ENCODE data around the gene ADGRD1.
A peak's percentile ranks its signal among the peaks of the same experiment; 100 is the strongest.

The ADGRD1 gene

DNA sequence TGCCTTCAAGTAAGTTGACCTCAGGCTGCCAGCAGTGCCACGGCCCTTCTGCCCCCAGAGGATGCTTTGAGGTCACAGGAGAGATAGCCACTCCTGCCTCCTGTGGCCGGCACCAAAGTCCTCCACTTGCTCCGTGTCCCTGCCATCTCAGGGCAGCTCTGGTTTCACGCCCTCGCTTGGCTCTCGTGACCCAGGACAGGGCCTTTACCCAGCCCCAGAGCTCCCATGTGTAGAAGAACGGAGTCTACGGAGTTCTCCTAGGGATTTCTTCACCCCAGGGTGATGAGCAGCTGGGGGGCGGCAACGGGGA is 178.1 kb downstream of the ADGRD1 start:
- no peaks in the 10 kb centered on the region for H3K4me1 ChIP-seq (ENCODE audit: insufficient read depth, low read length)
- ATAC-seq (ENCODE audit: insufficient read depth, low read depth) (no peak), DNase-seq (no peak)
- peaks cover 4% of the 10 kb centered on the region; the same call in 1 of the 2 replicates for H4K20me1 ChIP-seq (ENCODE audit: insufficient read depth, low read length)
- H2AFZ ChIP-seq (ENCODE audit: low read depth, low read length) = no peak overlapping the region
- no peaks in the 10 kb centered on the region for H3K36me3 ChIP-seq (ENCODE audit: insufficient read depth, low read length)
- H3K4me3 ChIP-seq (ENCODE audit: low read depth in 1 of 2, low read length in 2 of 2) = no peak overlapping the region
- H3K27ac ChIP-seq (ENCODE audit: low read length) = no peak overlapping the region
- no peak overlapping the region for H3K4me2 ChIP-seq (ENCODE audit: insufficient read depth, low read length)
- H3K9ac ChIP-seq (ENCODE audit: low read depth, low read length) = no peak overlapping the region
- TF ChIP-seq, protein P1, sequence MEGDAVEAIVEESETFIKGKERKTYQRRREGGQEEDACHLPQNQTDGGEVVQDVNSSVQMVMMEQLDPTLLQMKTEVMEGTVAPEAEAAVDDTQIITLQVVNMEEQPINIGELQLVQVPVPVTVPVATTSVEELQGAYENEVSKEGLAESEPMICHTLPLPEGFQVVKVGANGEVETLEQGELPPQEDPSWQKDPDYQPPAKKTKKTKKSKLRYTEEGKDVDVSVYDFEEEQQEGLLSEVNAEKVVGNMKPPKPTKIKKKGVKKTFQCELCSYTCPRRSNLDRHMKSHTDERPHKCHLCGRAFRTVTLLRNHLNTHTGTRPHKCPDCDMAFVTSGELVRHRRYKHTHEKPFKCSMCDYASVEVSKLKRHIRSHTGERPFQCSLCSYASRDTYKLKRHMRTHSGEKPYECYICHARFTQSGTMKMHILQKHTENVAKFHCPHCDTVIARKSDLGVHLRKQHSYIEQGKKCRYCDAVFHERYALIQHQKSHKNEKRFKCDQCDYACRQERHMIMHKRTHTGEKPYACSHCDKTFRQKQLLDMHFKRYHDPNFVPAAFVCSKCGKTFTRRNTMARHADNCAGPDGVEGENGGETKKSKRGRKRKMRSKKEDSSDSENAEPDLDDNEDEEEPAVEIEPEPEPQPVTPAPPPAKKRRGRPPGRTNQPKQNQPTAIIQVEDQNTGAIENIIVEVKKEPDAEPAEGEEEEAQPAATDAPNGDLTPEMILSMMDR (IDR thresholded peaks at IDR 0.05; ENCODE audit: borderline replicate concordance, extremely low read depth, low read length, poor library complexity, severe bottlenecking) = no peak
- TF ChIP-seq EZH2 (IDR thresholded peaks at IDR 0.05; ENCODE audit: borderline replicate concordance, low read depth, low read length, severe bottlenecking) = no peak
- no peaks in the 10 kb centered on the region for H3K9me3 ChIP-seq (ENCODE audit: insufficient read depth, low read length, severe bottlenecking)
- H3K79me2 ChIP-seq (ENCODE audit: insufficient read depth, low read length) = no peaks in the 10 kb centered on the region
- H3K27me3 ChIP-seq (ENCODE audit: insufficient read depth, low read length, poor library complexity) = no peaks in the 10 kb centered on the region

DNA sequence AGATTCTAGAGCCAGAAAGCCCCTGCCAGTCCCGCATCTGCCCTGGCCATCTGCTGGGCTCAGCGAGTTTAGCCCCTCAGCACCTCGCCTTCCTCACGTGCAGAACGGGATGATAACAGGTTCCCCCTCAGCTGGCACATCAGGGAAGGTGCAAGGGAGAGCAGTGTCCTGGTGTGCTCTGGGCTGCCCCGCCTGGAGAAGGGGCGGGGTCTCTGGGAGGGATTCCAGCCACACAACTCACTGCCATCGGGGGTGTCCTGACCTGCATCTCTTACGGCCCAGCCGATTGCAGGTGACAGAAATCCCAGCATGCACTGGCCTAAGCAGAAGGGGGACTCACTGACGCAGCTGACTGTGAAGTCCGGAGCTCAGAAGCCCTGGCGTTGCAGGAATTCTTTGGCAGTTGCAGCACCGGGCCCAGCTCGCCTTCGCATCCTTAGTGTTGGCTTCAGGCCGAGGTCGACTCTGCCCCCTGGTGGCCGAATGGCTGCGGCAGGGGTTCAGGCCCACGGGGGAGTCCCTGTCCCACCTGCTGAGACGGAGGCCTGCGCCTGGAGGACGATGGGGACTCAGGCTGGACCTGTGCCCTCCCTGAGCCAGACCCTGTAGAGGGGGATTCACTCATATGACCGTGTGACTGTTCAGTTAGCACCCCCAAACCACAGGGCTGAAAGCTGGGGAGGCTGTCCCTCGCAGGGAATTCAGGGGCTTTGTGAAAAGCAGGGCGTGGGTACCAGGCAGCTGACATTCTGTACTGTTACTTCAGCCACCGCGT is 178.6 kb downstream of the ADGRD1 start:
- no peak overlapping the region for H3K4me2 ChIP-seq (ENCODE audit: insufficient read depth, low read length)
- no peaks in the 10 kb centered on the region for H3K4me1 ChIP-seq (ENCODE audit: insufficient read depth, low read length)
- H2AFZ ChIP-seq (ENCODE audit: low read depth, low read length) = no peak overlapping the region
- no peak overlapping the region for H3K4me3 ChIP-seq (ENCODE audit: low read depth in 1 of 2, low read length in 2 of 2)
- peaks cover 4% of the 10 kb centered on the region; the same call in 1 of the 2 replicates for H4K20me1 ChIP-seq (ENCODE audit: insufficient read depth, low read length)
- H3K79me2 ChIP-seq (ENCODE audit: insufficient read depth, low read length) = no peaks in the 10 kb centered on the region
- no peaks in the 10 kb centered on the region for H3K36me3 ChIP-seq (ENCODE audit: insufficient read depth, low read length)
- no peaks in the 10 kb centered on the region for H3K9me3 ChIP-seq (ENCODE audit: insufficient read depth, low read length, severe bottlenecking)
- no peak overlapping the region for H3K9ac ChIP-seq (ENCODE audit: low read depth, low read length)
- DNase-seq (peak; percentile 62), ATAC-seq (ENCODE audit: insufficient read depth, low read depth) (peak; percentile 89)
- no peaks in the 10 kb centered on the region for H3K27me3 ChIP-seq (ENCODE audit: insufficient read depth, low read length, poor library complexity)
- TF ChIP-seq, protein P1 (IDR thresholded peaks at IDR 0.05; ENCODE audit: borderline replicate concordance, extremely low read depth, low read length, poor library complexity, severe bottlenecking) = peak; percentile 91
- no peak for TF ChIP-seq EZH2 (IDR thresholded peaks at IDR 0.05; ENCODE audit: borderline replicate concordance, low read depth, low read length, severe bottlenecking)
- H3K27ac ChIP-seq (ENCODE audit: low read length) = no peak overlapping the region

DNA sequence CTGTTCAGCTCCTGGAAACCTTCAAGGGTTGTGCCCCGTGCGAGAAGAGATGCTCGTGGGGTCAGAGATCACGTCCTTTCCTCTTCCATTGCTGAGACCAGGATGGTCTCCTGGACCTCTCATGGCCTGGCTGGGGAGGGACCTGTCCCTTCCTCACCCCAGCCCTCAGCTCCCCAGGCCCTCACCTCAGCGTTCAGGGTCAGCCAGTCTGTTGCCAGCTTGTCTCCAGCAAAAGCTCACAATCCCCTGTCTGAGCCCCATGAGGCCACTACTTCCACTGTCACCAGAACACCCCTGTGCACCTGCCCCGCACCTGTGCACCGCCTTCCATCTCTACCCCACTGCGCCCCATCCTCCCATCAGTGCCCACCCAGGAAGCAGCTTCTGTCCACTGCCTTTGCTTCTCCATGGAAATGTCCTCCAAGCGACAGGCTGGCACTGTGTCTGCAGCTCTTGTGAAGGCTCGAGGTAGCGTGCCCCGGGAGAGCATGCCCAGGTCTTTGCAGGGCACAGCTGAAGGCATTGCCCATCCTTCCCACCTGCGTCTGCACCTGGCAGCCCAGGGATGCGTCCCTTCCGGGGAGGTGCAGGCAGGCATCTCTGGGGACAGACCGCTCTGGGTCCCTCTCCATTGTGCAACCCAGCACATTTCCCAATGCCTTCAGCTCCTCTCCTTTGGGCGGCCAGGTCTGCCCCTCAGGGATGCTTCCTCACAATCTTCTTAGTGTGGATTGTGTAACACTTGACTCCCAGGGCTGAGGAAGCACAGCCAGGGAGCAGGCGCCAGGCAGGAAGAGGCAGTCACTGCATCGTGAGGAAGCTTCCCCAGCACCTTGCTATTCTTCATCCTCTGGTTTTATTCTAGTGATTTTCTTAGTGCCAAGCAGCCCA is 179.6 kb downstream of the ADGRD1 start:
- Histone ChIP-seq H3K4me2 (ENCODE audit: insufficient read depth, low read length) (no peak overlapping the region), H2AFZ (ENCODE audit: low read depth, low read length) (no peak overlapping the region), H3K36me3 (ENCODE audit: insufficient read depth, low read length) (no peaks in the 10 kb centered on the region), H3K4me1 (ENCODE audit: insufficient read depth, low read length) (no peaks in the 10 kb centered on the region), H3K9ac (ENCODE audit: low read depth, low read length) (no peak overlapping the region), H3K27ac (ENCODE audit: low read length) (no peak overlapping the region), H3K4me3 (ENCODE audit: low read depth in 1 of 2, low read length in 2 of 2) (no peak overlapping the region), H3K79me2 (ENCODE audit: insufficient read depth, low read length) (no peaks in the 10 kb centered on the region), H4K20me1 (ENCODE audit: insufficient read depth, low read length) (peaks cover 4% of the 10 kb centered on the region; the same call in 1 of the 2 replicates), H3K9me3 (ENCODE audit: insufficient read depth, low read length, severe bottlenecking) (no peaks in the 10 kb centered on the region), H3K27me3 (ENCODE audit: insufficient read depth, low read length, poor library complexity) (no peaks in the 10 kb centered on the region)
- DNase-seq = no peak
- ATAC-seq (ENCODE audit: insufficient read depth, low read depth) = no peak
- TF ChIP-seq, protein P1 (IDR thresholded peaks at IDR 0.05; ENCODE audit: borderline replicate concordance, extremely low read depth, low read length, poor library complexity, severe bottlenecking) = no peak
- TF ChIP-seq EZH2 (IDR thresholded peaks at IDR 0.05; ENCODE audit: borderline replicate concordance, low read depth, low read length, severe bottlenecking) = no peak

Data from DND-41 (cell line).